Measurements from ENCODE around the gene MT1M.
A peak's percentile ranks its signal among the peaks of the same experiment; 100 is the strongest.
"Not testable (repeated sequence)": the region's sequence is repeated elsewhere in the genome, so short reads cannot be mapped to it uniquely, and the experiment has no call there.

Gene MT1M

DNA sequence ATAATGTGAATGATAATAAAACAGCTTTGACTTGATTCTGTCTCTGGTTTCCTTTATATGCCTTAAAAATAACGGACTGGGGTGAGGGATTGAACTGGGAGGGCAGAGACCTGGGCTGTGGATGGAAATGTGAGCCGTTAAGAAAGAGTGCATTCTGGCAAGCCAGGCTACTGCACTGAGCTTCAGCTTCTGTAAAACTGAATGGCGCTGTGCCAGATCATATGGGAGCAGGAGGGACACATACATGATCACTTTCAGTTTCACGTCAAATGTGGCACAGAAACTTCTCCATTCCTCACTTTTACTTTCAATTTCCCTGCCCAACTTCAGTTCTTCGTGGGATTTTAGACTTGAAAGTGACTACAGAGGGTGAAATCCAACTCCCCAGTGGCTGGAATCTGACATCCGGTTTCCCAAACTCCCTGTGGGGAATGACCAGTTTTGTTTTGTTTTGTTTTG is 23.0 kb upstream of the MT1M start:
- peak; percentile 41 for DNase-seq

DNA sequence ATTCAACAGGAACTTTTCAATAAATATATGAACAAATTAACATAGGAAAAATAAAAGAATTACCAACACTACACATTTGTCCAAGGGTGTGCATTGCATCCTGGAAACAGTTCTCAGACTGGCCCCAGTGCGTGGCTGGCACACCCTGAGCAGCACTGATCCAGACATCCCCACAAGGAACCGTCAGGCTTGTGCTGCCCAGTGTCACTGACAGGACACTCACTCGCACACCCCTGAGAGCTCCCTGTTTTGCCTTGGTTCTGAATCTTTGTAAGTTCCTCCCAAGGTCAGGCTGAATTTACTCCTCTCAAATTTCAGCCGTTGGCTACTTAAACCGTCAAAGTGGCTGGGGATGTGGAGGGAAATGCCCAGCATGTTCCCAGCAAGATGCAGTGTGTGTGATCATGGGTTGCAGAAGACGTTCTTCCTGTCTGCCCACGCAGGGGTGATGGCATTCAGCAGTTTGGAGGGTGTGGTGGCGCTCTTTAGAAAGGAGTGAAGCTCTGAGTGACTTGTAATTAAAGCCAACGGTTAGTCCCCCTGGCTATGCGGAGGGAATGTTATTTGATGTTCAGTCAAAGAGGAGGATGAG is 22.3 kb upstream of the MT1M start:
- no peak for DNase-seq

DNA sequence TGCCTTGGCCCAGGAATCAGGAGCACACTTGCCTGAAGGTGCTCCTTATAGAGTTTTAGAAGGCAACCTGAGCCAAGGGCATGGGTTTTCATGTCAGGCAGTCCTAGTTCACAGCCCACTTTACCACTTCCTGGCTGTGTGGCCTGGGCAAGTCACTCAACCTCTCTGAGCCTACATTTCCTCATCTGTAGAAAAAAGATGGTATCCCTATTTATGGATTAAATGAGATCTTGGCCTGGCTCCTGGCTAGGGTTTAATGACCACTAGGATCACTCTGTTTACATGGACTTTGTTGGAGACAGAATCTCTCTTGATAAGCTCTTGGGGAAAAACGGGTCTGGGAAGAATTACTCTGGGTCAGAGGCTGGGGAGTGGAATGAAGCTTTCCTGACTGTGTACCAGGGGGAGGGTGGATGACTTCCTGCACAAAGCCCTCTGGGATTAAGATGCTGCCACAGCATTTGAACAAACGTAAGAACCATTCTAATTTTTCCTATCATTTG is 21.8 kb upstream of the MT1M start:
- DNase-seq, result no peak

DNA sequence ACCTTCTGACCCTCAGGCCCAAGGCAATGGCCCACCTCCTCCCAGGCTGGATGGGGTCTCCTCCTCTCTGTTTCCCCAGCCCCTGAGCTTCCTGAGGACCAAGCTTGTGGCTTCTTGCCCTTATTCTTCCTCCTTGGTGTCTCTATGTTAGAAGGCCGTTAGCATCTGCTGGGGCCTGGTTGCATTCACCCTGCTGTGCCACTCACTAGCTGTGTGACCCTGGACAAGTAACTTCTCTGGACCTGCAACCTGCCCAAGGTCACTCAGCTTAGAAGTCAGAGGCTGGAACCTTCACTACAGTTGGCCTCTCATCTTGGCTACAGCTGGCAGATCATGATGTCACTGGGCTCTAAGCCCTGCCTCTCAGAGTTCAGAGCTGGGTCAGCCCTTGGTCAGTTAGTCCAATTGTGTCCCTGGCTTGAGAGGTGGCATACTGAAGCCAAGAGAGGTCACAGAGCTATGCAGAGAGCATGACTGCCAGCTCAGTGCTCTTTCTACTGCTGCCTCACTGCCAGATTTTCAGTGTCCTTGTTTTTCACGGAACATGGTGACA is 21.1 kb upstream of the MT1M start:
- DNase-seq, result no peak

DNA sequence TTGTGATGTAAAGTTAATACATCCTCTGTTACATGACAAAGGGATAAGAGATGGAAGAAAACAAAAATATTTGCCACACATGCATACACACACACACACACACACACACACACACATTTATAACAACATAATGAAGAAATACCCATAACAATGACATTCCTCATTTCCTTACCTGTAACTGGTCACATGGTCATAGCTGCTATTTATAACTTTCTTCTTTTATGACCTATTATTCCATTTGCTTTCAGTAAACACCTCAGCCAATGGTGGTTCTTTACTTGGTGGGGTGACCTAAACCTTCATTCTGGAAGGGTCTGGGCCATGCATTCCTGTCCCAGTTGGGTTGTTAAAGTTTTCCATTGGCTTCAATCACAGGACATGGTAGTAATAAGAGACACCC is 18.8 kb upstream of the MT1M start:
- DNase-seq, result no peak

DNA sequence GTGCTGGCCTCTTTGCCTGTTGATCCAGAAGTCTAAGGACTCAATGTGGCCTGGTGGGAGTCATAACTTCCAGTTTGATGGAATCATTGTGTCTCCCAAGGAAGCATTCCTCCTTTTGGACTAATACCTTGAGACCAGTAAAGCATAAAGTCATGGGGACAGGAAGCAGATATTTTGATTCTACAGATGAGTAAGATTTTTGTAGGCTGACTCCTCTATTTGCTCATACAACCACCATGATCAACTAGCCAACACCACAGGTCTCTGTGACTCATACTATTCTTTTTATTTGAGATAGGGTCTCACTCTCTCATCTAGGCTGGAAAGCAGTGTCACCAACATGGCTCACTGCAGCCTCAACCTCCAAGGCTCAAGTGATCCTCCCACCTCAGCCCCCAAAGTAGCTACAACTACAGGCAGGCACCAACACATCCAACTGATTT is 17.9 kb upstream of the MT1M start:
- no peak for DNase-seq

DNA sequence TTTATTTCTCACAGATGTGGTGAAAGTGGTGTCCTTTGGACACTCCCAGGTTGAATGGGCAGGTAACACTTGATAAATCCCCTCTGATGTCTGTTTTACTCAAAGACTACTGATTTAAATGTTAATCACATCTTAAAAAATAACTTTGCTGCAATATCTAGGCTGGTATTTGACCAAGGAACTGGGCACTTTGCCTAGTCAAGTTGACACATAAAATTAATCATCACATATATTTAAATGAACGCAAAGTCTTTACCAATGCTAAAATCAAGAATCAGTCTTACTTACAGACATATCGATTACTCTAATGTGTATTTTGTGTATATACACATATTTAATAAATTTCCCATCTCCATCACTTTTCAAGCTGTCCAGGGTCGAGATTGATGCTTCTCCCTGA is 17.1 kb upstream of the MT1M start:
- DNase-seq, result no peak

DNA sequence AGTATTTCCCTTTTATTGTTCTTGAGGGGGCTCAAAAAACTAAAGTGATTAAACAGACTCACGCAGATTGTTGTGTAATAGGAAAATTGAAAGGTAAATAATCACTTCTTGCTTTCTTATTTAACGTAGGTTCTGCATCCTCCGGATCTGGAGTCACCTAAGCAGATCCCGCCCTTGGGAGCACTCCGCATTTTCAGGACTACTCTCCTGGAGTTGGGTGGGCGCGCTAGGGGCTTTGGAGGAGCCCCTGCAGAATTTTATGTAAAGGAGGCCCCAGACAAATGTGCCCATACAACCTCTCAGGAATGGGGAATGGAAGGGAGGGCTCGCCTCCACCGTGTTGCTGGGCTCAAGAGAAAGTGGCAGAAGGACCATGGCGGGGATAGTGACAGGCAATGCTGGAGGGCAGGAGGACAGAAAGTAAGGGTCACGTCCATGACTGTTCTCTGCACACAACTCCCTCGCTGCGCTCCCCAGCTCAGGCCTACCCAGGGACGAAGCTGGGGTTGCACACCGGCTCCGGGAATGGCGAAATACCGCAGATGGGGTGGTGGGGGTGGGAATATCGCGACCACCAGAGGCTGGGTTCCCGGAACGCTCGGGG is 15.7 kb upstream of the MT1M start:
- DNase-seq, result no peak

DNA sequence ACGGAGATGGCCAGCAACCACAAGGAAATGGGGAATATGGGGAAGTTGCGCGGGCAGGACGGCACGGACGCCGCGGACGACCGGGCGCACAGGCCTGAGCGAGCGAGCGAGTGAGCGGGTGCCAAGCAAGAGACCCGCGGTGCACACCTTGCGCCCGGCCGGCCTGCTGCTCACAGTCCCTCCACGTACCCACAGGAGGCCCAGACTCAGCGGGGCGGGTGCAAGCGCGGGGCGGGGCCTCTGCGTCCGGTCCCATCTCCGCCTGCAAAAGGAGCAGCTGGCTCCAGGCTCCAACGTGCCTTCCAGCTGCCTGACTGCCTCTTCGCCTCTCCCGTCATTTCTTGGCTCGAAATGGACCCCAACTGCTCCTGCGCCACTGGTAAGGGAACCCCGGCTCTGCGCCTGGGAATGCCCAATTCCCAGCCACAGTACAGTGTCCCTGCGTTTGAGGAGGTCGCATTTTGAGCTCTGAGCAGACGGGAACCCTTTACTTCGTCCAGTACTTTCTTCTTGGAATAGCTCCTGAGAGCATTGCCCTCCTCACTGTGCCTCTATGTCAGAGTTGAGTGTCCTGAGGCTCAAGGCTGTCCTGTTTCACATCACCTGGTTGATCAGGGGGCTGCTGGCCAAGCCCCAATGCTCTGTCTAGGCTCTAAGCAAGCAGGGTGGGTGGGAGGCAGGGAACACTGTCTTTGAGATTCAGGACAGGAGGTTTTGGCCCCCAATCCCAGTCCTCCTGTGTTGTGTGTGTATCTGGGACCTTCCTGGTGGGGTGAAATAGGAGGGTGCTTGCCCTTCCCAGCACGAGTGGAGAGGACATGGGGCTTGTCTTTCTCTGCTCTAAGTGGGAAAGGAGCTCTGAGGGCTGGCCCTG is 15.0 kb upstream of the MT1M start:
- no peak for DNase-seq

DNA sequence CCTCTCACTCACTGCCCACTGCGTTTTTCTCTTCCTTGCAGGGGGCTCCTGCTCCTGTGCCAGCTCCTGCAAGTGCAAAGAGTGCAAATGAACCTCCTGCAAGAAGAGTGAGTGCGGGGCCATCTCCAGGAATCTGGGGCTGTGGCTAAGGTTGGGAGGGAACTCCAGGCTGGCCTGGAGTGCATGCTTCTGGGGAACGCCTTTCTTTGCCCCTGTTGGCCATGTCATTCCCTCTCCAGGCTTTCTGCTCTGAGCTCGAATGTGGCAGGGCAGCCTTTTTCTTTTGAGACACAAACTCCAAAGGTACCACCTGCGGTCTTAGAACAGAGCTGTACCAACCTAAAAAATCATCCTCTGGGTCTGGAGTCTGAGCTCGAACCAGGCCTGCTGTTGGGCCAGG is 14.3 kb upstream of the MT1M start:
- no peak for DNase-seq

DNA sequence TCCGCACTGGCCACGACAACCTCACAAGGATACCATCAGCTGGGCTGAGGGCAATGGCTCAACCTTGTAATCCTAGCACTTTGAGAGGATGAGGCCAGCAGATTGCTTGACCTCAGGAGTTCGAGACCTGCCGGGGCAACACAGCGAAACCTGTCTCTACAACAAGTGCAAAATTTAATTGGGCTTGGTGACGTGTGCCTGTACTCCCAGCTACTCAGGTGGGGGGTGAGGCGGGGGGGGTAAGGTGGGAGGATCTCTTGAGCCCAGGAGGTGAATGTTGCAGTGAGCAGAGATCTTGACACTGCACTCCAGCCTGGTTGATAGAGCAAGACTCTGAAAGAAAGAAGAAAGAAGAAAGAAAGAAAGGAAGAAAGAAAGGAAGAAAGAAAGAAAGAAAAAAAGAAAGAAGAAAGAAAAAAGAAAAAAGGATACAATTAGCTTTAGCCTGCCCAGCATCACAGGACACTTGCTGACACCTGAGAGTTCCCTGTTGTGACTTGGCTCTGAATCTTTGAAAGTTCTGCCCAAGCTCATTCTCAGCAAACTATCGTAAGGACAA is 12.0 kb upstream of the MT1M start:
- DNase-seq, result no peak

DNA sequence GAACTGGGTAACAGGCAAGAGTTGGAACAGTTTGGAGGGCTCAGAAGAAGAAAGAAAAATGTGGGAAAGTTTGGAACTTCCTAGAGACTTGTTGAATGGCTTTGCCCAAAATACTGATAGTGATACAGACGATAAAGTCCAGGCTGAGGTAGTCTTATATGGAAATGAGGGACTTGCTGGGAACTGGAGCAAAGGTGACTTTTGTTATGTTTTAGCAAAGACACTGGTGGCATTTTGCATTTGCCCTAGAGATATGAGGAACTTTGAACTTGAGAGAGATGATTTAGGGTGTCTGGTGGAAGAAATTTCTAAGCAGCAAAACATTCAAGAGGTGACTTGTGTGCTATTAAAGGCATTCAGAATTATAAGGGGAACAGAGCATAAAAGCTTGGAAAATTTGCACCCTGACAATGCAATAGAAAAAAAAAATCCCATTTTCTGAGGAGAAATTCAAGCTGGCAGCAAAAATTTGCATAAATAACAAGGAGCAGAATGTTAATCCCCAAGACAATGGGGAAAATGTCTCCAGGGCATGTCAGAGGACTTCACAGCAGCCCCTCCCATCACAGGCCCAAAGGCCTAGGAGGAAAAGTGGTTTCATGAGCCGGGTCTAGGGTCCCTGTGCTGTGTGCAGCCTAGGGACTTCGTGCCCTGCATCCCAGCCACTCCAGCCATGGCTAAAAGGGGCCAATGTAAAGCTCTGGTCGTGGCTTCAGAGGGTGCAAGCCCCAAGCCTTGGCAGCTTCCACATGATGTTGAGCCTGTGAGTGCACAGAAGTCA is 10.6 kb upstream of the MT1M start:
- DNase-seq, result not testable (repeated sequence)

DNA sequence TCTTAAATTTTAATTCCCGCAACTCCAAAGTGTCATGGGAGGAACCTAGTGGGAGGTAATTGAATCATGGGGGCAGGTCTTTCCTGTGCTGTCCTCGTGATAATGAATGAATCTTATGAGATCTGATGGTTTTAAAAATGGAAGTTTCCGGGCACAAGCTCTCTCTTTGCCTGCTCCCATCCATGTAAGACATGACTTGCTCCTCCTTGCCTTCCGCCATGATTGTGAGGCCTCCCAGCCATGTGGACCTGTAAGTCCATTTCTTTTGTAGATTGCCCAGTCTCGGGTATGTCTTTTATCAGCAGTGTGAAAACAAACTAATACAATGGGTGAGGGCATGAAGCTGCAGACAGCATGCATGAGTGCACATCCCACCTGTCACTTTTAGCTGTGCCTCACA is 9.3 kb upstream of the MT1M start:
- DNase-seq, result not testable (repeated sequence)

DNA sequence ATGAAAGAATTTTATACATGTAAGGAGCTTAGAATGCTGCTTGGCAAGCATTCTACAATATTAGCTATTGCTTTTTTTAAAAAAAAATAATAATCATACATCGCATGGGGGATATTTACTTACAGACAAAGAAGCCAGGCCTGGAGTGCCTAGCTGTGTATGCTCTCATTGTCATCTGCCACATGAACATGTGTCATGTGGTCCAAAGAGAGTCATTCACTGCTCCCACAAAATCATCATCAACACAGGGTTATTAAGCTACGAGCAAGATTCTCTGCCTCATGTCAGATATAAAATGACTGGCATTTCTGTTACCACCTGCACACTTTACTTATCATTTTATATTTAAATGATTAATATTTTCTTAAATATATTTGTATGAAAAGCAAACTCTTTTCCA is 8.8 kb upstream of the MT1M start:
- no peak for DNase-seq

DNA sequence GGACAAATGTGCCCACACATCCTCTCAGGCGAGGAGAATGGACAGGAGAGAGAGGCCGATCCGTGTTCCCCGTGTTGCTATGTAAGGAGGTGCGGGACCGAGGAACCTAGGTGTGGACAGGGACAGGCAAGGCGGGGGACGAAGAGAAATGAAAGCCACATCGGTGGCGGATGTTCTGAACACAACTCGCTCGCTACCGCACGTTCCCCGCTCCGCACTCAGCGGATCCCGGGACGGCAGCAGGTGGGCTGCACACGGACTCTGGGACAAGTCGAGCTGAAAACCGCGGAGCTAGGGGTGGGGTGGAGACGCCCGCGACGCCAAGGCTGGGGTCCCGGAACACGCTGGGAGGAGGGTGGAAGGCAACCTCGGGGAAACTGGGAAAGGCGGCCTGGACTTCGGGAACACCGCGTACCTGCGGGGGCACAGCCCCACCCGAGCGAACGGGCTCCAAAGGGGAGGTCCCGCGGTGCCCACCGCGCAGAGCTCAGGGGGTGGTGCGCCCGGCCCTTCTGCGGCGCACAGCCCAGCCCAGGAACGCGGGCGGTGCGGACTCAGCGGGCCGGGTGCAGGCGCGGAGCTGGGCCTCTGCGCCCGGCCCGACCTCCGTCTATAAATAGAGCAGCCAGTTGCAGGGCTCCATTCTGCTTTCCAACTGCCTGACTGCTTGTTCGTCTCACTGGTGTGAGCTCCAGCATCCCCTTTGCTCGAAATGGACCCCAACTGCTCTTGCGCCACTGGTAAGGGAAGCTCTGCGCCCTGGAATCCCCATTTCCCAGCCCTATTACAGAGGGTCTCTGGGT is 7.1 kb upstream of the MT1M start, which contains the start of gene MT1E:
MT1E (plus strand) TSS at position 642 of the 803 bp plus-strand sequence; CDS start at position 713, 71 bp downstream.
- no peak for DNase-seq

DNA sequence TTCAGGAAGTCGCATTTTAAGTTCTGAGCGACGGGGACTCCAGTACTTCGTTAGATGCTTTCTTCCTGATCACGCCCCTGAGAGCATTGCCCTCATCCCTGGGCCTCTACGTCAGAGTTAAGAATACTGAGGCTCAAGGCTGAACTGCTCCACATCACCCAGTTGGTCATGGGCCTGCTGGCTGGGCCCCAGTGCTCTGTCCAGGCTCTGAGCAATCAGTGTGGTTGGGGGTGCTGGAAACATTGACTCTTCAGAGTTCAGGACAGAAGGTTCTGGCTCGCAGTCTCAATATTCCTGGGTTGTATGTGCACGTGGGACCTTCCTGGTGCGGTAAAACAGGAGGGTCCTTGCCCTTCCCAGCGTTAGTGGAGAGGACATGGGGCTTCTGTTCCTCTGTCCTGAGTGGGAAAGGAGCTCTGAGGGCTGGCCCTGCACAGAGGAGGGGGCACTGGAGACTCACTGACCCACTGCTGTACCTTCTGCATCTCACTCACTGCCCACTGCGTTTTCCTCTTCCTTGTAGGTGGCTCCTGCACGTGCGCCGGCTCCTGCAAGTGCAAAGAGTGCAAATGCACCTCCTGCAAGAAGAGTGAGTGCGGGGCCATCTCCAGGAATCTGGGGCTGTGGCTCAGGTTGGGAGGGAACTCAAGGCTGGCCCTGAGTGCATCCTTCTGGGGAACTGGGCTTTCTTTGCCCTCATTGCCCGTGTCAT is 6.4 kb upstream of the MT1M start:
- no peak for DNase-seq

DNA sequence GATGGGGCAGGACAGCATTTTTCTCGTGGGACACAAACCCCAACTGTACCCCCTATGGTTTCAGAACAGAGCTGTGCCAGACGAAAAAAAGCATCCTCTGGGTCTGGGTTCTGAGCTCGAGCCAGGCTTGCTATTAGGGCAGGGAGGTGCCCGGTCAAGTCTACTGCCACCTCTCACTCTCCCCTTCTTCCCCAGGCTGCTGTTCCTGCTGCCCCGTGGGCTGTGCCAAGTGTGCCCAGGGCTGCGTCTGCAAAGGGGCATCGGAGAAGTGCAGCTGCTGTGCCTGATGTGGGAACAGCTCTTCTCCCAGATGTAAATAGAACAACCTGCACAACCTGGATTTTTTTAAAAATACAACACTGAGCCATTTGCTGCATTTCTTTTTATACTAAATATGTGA is 5.8 kb upstream of the MT1M start:
- DNase-seq, result no peak

DNA sequence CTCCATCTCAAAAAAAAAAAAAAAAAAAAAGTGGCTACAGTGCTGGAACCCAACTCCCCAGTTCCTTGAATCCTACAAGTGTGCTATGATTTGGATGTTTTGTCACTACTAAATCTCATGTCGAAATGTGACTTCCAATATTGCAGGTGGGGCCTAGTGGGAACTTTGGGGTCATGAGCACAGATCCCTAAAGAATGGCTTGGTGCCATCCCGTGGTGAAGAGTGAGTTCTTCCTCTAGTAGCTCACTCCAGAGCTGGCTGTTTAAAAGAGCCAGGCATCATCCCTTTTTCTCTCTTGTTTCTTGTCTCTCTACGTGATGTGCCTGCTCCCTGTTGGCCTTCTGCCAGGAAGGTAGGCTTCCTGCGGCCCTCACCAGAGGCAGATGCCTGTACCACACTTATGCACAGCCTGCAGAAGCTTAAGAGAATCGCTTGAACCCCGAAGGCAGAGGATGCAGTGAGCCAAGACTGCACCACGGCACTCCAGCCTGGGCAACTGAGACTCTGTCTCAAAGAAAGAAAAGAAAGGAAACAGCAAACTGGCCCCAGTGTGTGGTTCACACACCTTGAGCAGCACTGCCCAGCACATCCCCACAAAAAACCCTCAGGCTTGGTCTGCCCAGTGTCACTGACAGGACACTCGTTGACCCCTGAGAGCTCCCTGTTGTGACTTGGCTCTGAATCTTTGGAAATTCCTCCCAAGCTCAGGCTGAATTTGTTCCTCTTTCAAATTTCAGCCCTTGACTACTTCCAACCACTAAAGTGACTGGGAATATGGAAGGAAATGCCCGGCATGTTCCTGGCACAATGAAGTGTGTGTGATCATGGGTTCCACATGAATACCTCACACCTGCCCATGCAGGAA is 3.7 kb upstream of the MT1M start:
- no peak for DNase-seq

DNA sequence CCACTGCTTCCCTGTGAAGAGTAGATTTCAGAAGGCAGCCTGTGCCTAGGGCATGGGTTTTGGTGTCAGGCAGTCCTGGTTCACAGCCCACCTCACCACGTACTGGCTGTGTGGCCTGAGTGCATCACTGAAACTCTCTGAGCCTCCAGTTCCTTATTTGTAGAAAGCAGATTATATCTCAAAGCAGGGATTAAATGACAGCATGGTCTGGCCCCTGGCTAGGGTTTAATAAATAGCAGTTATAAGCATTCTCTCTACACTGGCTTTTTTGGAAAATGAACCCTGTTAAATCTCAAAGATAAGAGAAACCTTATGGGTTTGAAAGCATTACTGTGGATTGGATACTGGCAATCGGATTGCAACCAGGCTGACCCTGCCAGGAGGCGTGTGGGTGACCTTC is 2.9 kb upstream of the MT1M start:
- no peak for DNase-seq

DNA sequence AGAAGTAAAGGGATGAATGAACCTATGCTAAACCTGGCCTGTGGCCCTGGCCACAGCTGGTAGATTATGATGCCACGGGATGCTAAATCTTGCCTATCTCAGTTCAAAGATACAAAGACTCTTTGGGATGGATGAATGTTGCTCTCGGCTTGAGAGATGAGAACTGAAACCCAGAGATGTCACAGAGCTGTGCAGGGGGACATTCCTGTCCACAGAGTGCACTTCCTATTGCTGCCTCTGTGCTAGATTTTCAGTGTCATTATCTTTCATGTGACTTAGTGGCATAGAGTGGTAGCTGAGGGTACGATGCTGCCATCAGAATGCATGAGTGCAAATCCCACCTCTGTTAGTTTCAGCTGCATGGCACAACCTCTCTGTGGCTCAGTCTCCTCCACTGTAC is 2.3 kb upstream of the MT1M start:
- DNase-seq, result no peak
